ENCODE measurements around the gene HLA-DOB.

GRCh38 chr6:32839356-32839755 is 22.6 kb upstream of the HLA-DOB start:
- no peak for TF ChIP-seq TCF12 (IDR thresholded peaks at IDR 0.05; ENCODE audit: low read depth)
- TF ChIP-seq MAX (IDR thresholded peaks at IDR 0.05): no peak
- no peak for TF ChIP-seq TAF1 (IDR thresholded peaks at IDR 0.05; ENCODE audit: low read depth)
- TF ChIP-seq ZBTB7A (IDR thresholded peaks at IDR 0.05; ENCODE audit: low read depth): no peak
